Activated naive CD8-positive, alpha-beta T cell treated with anti-CD3 and anti-CD28 coated beads, Interleukin-2, amount 50 U/mL, for 24 hours (primary cell): ENCODE data around the gene FRMPD4.

Experiments used
- ATAC-seq: fragments of 150-1000 bp; cut with Tn5 transposase; one replicate; pipeline ENCODE4 v1.10.0; 2021
- DNase-seq: peaks from one replicate; pipeline ENCODE4 v3.0.0; 2021
- H3K27ac Mint-ChIP-seq: one replicate; pipeline ENCODE4 v1.8.0; 2021; ENCODE audit warnings: mild to moderate bottlenecking, mixed read lengths
- H3K27me3 Mint-ChIP-seq: one replicate; pipeline ENCODE4 v1.8.0; 2021; ENCODE audit warnings: mixed read lengths
- H3K36me3 Mint-ChIP-seq: one replicate; pipeline ENCODE4 v1.8.0; 2021; ENCODE audit warnings: low read depth, mixed read lengths
- H3K4me1 Mint-ChIP-seq: one replicate; pipeline ENCODE4 v1.8.0; 2021; ENCODE audit warnings: mixed read lengths
- H3K4me3 Mint-ChIP-seq: one replicate; pipeline ENCODE4 v1.8.0; 2021; ENCODE audit warnings: mild to moderate bottlenecking, moderate library complexity, mixed read lengths
- H3K9me3 Mint-ChIP-seq: one replicate; pipeline ENCODE4 v1.8.0; 2021; ENCODE audit warnings: mixed read lengths

FRMPD4 gene

GRCh38 chrX:12570859-12571501, 432.7 kb downstream of the FRMPD4 start:
- no peak for ATAC-seq
- H3K36me3 Mint-ChIP-seq: no peaks in the 10 kb centered on the region

DNA sequence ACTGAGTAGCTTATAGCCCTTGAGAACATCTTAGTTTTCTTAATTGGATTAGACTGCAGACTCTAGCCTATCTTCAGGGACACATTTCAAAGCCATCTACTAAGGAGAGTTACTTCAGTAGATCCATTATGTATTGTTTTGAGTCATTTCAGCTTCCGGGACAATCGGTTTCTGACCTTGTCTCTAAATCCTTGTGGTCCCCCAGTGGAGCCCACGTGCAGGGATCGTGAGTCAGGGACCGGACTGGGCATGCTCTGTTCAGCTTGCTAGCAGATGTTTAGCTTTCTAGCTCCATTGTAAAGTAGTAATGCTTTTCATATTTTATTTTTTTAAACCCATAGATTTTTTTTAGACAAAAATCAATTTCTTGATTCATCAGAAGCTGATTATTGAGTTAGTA, 441.0 kb downstream of the FRMPD4 start:
- Mint-ChIP-seq H3K4me3 (no peak overlapping the region), H3K4me1 (no peaks in the 10 kb centered on the region), H3K27me3 (peaks cover 3% of the 10 kb centered on the region), H3K27ac (no peak overlapping the region), H3K9me3 (no peaks in the 10 kb centered on the region), H3K36me3 (no peaks in the 10 kb centered on the region)
- ATAC-seq (no peak), DNase-seq (no peak)

More at GRCh38 chrX:12570859-12571501, 432.7 kb downstream of the FRMPD4 start:
- Mint-ChIP-seq H3K4me3 (no peak overlapping the region), H3K27me3 (no peaks in the 10 kb centered on the region), H3K4me1 (no peaks in the 10 kb centered on the region), H3K27ac (no peak overlapping the region), H3K9me3 (no peaks in the 10 kb centered on the region)
- DNase-seq: no peak

DNA sequence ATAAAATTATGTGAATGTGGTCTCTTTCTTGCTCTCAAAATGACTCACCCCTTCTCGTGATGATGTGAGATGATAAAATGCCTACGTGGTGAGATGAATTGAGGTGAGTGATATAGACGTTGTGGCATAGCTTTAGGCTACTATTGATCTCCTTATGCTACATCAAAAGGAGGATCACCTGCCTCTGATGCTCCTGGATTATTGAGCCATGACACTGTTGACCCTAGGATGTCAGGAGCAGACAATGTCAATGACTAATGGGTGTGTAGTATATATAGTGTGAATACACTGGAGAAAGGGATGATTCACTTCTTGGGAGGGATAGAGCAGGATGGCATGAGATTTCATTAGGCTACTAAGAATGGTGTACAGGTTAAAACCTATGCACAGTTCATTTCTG, 442.3 kb downstream of the FRMPD4 start:
- H3K9me3 Mint-ChIP-seq: no peaks in the 10 kb centered on the region
- no peaks in the 10 kb centered on the region for H3K36me3 Mint-ChIP-seq
- no peak for DNase-seq
- peaks cover 3% of the 10 kb centered on the region for H3K27me3 Mint-ChIP-seq
- no peak overlapping the region for H3K27ac Mint-ChIP-seq
- H3K4me3 Mint-ChIP-seq: no peak overlapping the region
- no peak for ATAC-seq
- H3K4me1 Mint-ChIP-seq: no peaks in the 10 kb centered on the region

DNA sequence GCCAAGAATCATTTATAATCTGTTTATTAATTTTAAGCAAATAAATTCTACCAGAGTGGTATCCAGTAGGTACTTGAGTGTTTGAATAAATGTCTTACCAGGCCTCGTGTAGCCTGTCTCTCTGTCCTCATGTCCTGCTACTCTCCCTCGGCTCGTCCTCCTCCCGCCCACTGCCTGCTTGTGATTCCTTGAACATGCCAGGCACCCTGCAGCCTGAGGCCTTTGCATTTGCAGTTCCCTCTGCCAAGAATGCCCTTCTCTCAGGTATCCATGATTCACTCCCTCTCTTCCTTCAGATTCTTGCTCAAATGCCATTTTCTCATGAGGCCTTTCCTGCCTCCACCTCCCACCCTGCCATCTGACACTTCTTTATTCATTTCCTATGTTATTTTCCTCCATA, 443.3 kb downstream of the FRMPD4 start:
- Mint-ChIP-seq H3K4me3 (no peak overlapping the region), H3K9me3 (no peaks in the 10 kb centered on the region), H3K27ac (no peak overlapping the region), H3K27me3 (peaks cover 3% of the 10 kb centered on the region), H3K4me1 (no peaks in the 10 kb centered on the region), H3K36me3 (no peaks in the 10 kb centered on the region)
- no peak for ATAC-seq
- no peak for DNase-seq

DNA sequence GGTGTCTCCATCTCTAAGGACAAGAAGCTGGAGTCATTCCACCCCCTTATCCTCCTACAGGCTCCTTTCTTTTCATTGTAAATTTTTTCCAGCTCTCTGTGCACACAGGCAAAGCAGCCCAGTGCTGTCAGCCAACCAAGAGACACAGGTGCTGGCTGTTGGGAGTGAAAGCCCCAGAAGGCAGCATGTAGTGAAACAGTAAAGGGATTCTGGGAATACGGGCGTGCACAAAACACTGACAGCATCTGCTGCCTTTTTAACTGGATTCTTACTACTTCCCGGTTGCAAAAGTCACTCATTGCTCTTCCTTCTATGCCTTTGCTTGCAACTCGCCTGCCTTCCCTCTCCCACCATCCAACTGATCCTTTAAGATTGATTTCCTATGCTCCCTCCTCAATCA, 444.4 kb downstream of the FRMPD4 start:
- DNase-seq: no peak
- H3K9me3 Mint-ChIP-seq: no peaks in the 10 kb centered on the region

DNA sequence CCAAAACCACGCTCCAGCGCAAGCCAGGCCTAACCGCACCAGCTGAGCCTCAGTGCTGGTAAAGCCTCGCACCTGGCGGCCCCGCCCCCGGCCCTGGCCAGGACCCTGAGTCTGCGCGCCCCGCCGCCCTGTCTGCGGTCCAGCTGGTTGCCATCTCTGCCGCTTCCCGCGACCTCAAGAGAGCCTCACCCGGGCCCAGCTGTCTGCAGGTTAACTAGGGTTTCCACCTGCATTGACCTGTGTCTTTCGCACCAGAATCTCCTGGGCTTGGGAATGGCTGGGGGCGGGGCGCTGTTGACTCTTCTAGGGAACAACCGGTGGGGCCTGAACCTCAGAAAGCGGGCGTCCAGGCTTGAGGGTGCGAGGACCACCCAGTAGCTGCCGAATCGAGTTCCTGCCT, 445.3 kb downstream of the FRMPD4 start:
- H3K4me3 Mint-ChIP-seq: no peak overlapping the region
- no peaks in the 10 kb centered on the region for H3K4me1 Mint-ChIP-seq
- no peak overlapping the region for H3K27ac Mint-ChIP-seq
- ATAC-seq (no peak), DNase-seq (no peak)
- no peaks in the 10 kb centered on the region for H3K9me3 Mint-ChIP-seq
- H3K27me3 Mint-ChIP-seq: no peaks in the 10 kb centered on the region
- H3K36me3 Mint-ChIP-seq: no peaks in the 10 kb centered on the region

More for the DNA sequence above, 444.4 kb downstream of the FRMPD4 start:
- no peaks in the 10 kb centered on the region for H3K4me1 Mint-ChIP-seq
- no peaks in the 10 kb centered on the region for H3K36me3 Mint-ChIP-seq
- no peaks in the 10 kb centered on the region for H3K27me3 Mint-ChIP-seq
- no peak overlapping the region for H3K4me3 Mint-ChIP-seq
- H3K27ac Mint-ChIP-seq: no peak overlapping the region
- no peak for ATAC-seq

GRCh38 chrX:12595720-12596119, 457.4 kb downstream of the FRMPD4 start:
- Mint-ChIP-seq H3K36me3 (no peaks in the 10 kb centered on the region), H3K27ac (no peak overlapping the region)
- ATAC-seq: no peak

GRCh38 chrX:12610079-12610478, 471.8 kb downstream of the FRMPD4 start:
- Mint-ChIP-seq H3K4me1 (no peaks in the 10 kb centered on the region), H3K4me3 (no peak overlapping the region)
- DNase-seq: no peak

More at GRCh38 chrX:12595720-12596119, 457.4 kb downstream of the FRMPD4 start:
- H3K4me1 Mint-ChIP-seq: no peaks in the 10 kb centered on the region
- DNase-seq: no peak
- no peaks in the 10 kb centered on the region for H3K27me3 Mint-ChIP-seq
- H3K9me3 Mint-ChIP-seq: no peaks in the 10 kb centered on the region
- H3K4me3 Mint-ChIP-seq: no peak overlapping the region

GRCh38 chrX:12611471-12611870, 473.2 kb downstream of the FRMPD4 start:
- H3K36me3 Mint-ChIP-seq: no peaks in the 10 kb centered on the region
- no peak for ATAC-seq
- DNase-seq: no peak
- H3K27me3 Mint-ChIP-seq: peaks cover 3% of the 10 kb centered on the region
- H3K4me1 Mint-ChIP-seq: no peaks in the 10 kb centered on the region
- no peaks in the 10 kb centered on the region for H3K9me3 Mint-ChIP-seq
- no peak overlapping the region for H3K4me3 Mint-ChIP-seq
- H3K27ac Mint-ChIP-seq: no peak overlapping the region

More at GRCh38 chrX:12610079-12610478, 471.8 kb downstream of the FRMPD4 start:
- no peaks in the 10 kb centered on the region for H3K36me3 Mint-ChIP-seq
- no peaks in the 10 kb centered on the region for H3K9me3 Mint-ChIP-seq
- no peak overlapping the region for H3K27ac Mint-ChIP-seq
- H3K27me3 Mint-ChIP-seq: peaks cover 3% of the 10 kb centered on the region
- no peak for ATAC-seq

DNA sequence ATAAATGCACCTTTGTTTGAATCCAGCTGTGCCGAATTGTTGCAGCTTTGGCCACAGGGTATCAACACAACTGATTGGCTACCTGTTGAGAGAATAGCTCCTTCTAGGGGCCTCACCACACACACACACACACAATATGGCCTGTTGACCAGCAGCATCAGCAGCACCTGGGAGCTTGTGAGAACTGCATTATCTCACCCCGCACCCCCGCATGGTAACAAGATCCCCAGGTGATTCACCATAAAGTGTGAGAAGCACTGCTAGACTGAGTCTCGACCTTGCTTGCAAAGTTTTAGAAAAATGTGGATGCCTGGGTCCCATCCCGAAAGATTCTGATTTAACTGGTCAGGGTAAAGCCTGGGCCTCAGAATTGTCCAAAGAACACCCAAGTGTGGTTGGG, 476.0 kb downstream of the FRMPD4 start:
- no peak for ATAC-seq
- H3K27ac Mint-ChIP-seq: no peak overlapping the region
- peaks cover 3% of the 10 kb centered on the region for H3K27me3 Mint-ChIP-seq

GRCh38 chrX:12615061-12615460, 476.8 kb downstream of the FRMPD4 start:
- ATAC-seq (no peak), DNase-seq (no peak)
- peaks cover 3% of the 10 kb centered on the region for H3K27me3 Mint-ChIP-seq

More for the DNA sequence above, 476.0 kb downstream of the FRMPD4 start:
- no peaks in the 10 kb centered on the region for H3K36me3 Mint-ChIP-seq
- H3K9me3 Mint-ChIP-seq: no peaks in the 10 kb centered on the region
- DNase-seq: no peak
- H3K4me1 Mint-ChIP-seq: no peaks in the 10 kb centered on the region
- no peak overlapping the region for H3K4me3 Mint-ChIP-seq

GRCh38 chrX:12617241-12617640, 479.0 kb downstream of the FRMPD4 start:
- Mint-ChIP-seq H3K4me1 (no peaks in the 10 kb centered on the region), H3K27ac (no peak overlapping the region), H3K27me3 (peaks cover 3% of the 10 kb centered on the region), H3K9me3 (no peaks in the 10 kb centered on the region), H3K4me3 (no peak overlapping the region), H3K36me3 (no peaks in the 10 kb centered on the region)
- DNase-seq (no peak), ATAC-seq (no peak)

More at GRCh38 chrX:12615061-12615460, 476.8 kb downstream of the FRMPD4 start:
- H3K9me3 Mint-ChIP-seq: no peaks in the 10 kb centered on the region
- no peaks in the 10 kb centered on the region for H3K36me3 Mint-ChIP-seq
- no peak overlapping the region for H3K27ac Mint-ChIP-seq
- no peak overlapping the region for H3K4me3 Mint-ChIP-seq
- H3K4me1 Mint-ChIP-seq: no peaks in the 10 kb centered on the region

- ATAC-seq (no peak), DNase-seq (no peak)
- H3K27ac Mint-ChIP-seq: no peak overlapping the region
- no peaks in the 10 kb centered on the region for H3K9me3 Mint-ChIP-seq
- no peaks in the 10 kb centered on the region for H3K36me3 Mint-ChIP-seq
- peaks cover 3% of the 10 kb centered on the region for H3K27me3 Mint-ChIP-seq
- no peak overlapping the region for H3K4me3 Mint-ChIP-seq
- no peaks in the 10 kb centered on the region for H3K4me1 Mint-ChIP-seq
Observed at GRCh38 chrX:12647230-12647629, 509.0 kb downstream of the FRMPD4 start.

DNA sequence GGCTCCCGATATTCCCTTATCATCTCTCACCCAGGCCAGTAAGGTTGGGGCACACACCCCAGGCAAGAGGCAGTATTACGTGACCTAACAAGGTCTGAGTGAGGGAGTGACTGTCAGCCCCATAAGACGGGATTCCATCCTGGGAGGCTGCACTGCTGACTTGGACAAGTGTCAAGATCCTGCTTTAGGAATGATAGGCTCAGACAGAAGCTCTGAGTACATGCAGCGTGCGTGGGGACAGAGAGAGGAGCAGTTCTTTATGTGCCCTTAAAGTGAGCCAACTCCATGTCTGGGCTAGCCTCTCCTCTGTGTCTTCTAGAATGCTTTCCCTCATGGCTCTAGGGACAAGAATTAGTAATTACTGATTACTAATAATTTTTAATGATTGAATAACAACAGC, 510.7 kb downstream of the FRMPD4 start:
- DNase-seq (no peak), ATAC-seq (no peak)
- Mint-ChIP-seq H3K36me3 (no peaks in the 10 kb centered on the region), H3K4me3 (no peak overlapping the region), H3K9me3 (no peaks in the 10 kb centered on the region), H3K4me1 (no peaks in the 10 kb centered on the region), H3K27me3 (peaks cover 3% of the 10 kb centered on the region), H3K27ac (no peak overlapping the region)

DNA sequence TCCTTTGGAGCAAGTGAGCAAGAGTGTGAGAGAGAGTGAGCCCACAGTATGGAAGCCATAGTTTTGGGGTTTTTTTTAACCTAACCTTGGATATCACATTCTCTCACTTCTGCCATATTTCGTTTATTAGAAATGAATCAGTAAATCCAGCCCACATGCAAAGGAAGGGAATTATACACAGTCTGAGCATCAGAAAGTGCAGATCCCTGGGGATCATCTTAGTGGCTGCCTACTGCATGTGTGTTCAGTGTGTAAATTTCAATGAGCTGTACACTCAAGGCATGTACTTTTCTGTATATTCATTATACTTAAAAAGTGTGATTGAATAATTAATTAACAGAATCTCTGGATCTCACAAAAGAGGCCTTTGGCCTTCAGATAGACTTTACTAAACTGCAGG, 519.2 kb downstream of the FRMPD4 start:
- no peaks in the 10 kb centered on the region for H3K9me3 Mint-ChIP-seq
- H3K27ac Mint-ChIP-seq: no peak overlapping the region
- H3K36me3 Mint-ChIP-seq: no peaks in the 10 kb centered on the region
- peaks cover 5% of the 10 kb centered on the region for H3K4me1 Mint-ChIP-seq
- no peaks in the 10 kb centered on the region for H3K27me3 Mint-ChIP-seq
- ATAC-seq: no peak
- H3K4me3 Mint-ChIP-seq: no peak overlapping the region
- DNase-seq: no peak

GRCh38 chrX:12657881-12658280, 519.6 kb downstream of the FRMPD4 start:
- H3K4me3 Mint-ChIP-seq: no peak overlapping the region
- no peak for DNase-seq
- peak overlapping the region; percentile 54 for H3K27ac Mint-ChIP-seq
- no peaks in the 10 kb centered on the region for H3K36me3 Mint-ChIP-seq
- peaks cover 5% of the 10 kb centered on the region for H3K4me1 Mint-ChIP-seq
- H3K27me3 Mint-ChIP-seq: no peaks in the 10 kb centered on the region
- ATAC-seq: peak; percentile 28
- no peaks in the 10 kb centered on the region for H3K9me3 Mint-ChIP-seq
